IMR-90 (cell line): ENCODE data around the gene CRYBA1. TPM values are rescaled to one million over a fixed set of nuclear protein-coding genes. Genes with fewer than 3 reads are reported as not detected.

Experiments
- ATAC-seq: fragments of 200-7000 bp; cut with Tn5 transposase; 2 replicates; pipeline ENCODE4 v1.9.1; 2020; ENCODE audit warnings: low read depth, mild to moderate bottlenecking, moderate library complexity
- BruUV-seq: library from RNA; stranded (reverse); fragments of 400-500 nt; replicated peaks from 2 replicates; lab custom pipeline; 2021; lab: Mats Ljungman, UMichigan
- CTCF ChIA-PET: fragments of 300-600 bp; formaldehyde crosslinking; extraction: SDS; loops from one replicate; lab custom pipeline; 2021; ENCODE audit warnings: antibody characterized with exemption; lab: Yijun Ruan, JAX
- POLR2A ChIA-PET: fragments of 300-600 bp; sonication (Branson Sonifier 250); formaldehyde crosslinking; loops from one replicate; lab custom pipeline; 2022; ENCODE audit warnings: antibody characterized with exemption; ENCODE audit not compliant: unreplicated experiment; lab: Charles Lee
- DNase-seq: peaks from one replicate; pipeline ENCODE4 v3.0.0; 2013
- H2AFZ ChIP-seq: replicated peaks from 2 replicates; pipeline ENCODE3; 2013; ENCODE audit warnings: low read length, mild to moderate bottlenecking; ENCODE audit not compliant: poor library complexity
- H2AK5ac ChIP-seq: 2 replicates; pipeline ENCODE4 v1.6.1; 2013; ENCODE audit warnings: low read depth, low read length, inconsistent platforms
- H2AK9ac ChIP-seq: replicated peaks from 2 replicates; pipeline ENCODE3; 2013; ENCODE audit warnings: mild to moderate bottlenecking, low read depth, low read length, moderate library complexity; ENCODE audit not compliant: poor library complexity
- H2BK120ac ChIP-seq: 2 replicates; pipeline ENCODE4 v1.6.1; 2013; ENCODE audit warnings: low read depth, low read length, inconsistent platforms
- H2BK15ac ChIP-seq: 3 replicates; pipeline ENCODE4 v1.6.1; 2013; ENCODE audit warnings: low read depth, low read length, inconsistent platforms
- H2BK20ac ChIP-seq: 2 replicates; pipeline ENCODE4 v1.6.1; 2013; ENCODE audit warnings: low read depth, mild to moderate bottlenecking, inconsistent platforms, low read length, moderate library complexity
- H2BK5ac ChIP-seq: 2 replicates; pipeline ENCODE4 v1.6.1; 2013; ENCODE audit warnings: mild to moderate bottlenecking, low read depth, low read length, inconsistent platforms; ENCODE audit not compliant: poor library complexity, severe bottlenecking
- H3K14ac ChIP-seq: replicated peaks from 2 replicates; pipeline ENCODE4 v1.6.1; 2013; ENCODE audit warnings: low read depth, low read length, inconsistent platforms
- H3K18ac ChIP-seq: 2 replicates; pipeline ENCODE4 v1.6.1; 2013; ENCODE audit warnings: low read depth, low read length, control low read depth
- H3K23ac ChIP-seq: 2 replicates; pipeline ENCODE4 v1.6.1; 2013; ENCODE audit warnings: low read depth, low read length, inconsistent platforms
- H3K27ac ChIP-seq: 2 replicates; pipeline ENCODE4 v1.5.1; 2013; ENCODE audit warnings: mild to moderate bottlenecking, control low read depth, low read length; ENCODE audit not compliant: insufficient read depth
- H3K27me3 ChIP-seq: 2 replicates; pipeline ENCODE4 v1.6.1; 2013; ENCODE audit warnings: low read length; ENCODE audit not compliant: control insufficient read depth, insufficient read depth
- H3K36me3 ChIP-seq: 2 replicates; pipeline ENCODE4 v1.6.1; 2013; ENCODE audit warnings: low read length, mixed read lengths; ENCODE audit not compliant: control insufficient read depth, insufficient read depth
- H3K4ac ChIP-seq: 2 replicates; pipeline ENCODE4 v1.6.1; 2013; ENCODE audit warnings: low read depth, low read length, inconsistent platforms
- H3K4me1 ChIP-seq: 2 replicates; pipeline ENCODE4 v1.6.1; 2013; ENCODE audit warnings: low read length, mixed read lengths; ENCODE audit not compliant: control insufficient read depth, insufficient read depth
- H3K4me2 ChIP-seq: 2 replicates; pipeline ENCODE4 v1.6.1; 2013; ENCODE audit warnings: low read depth, mild to moderate bottlenecking, control low read depth, low read length, moderate library complexity
- H3K4me3 ChIP-seq: 2 replicates; pipeline ENCODE4 v1.5.1; 2013; ENCODE audit warnings: low read depth, mild to moderate bottlenecking, control low read depth, low read length, moderate library complexity; ENCODE audit not compliant: insufficient read depth
- H3K56ac ChIP-seq: 2 replicates; pipeline ENCODE4 v1.6.1; 2013; ENCODE audit warnings: low read length, inconsistent platforms; ENCODE audit not compliant: insufficient read depth; ENCODE audit errors: extremely low read depth
- H3K79me1 ChIP-seq, 2 experiments: 2 replicates each; pipeline ENCODE4 v1.6.1; 2013; ENCODE audit warnings: low read length in 2 of 2, inconsistent platforms in 1 of 2, low read depth in 1 of 2
- H3K9ac ChIP-seq: 2 replicates; pipeline ENCODE4 v1.6.1; 2013; ENCODE audit warnings: low read depth, low read length, control low read depth
- H3K9me1 ChIP-seq: 2 replicates; pipeline ENCODE4 v1.6.1; 2013; ENCODE audit warnings: low read length, inconsistent platforms; ENCODE audit not compliant: insufficient read depth
- H3K9me3 ChIP-seq: 2 replicates; pipeline ENCODE4 v1.6.1; 2013; ENCODE audit warnings: low read length; ENCODE audit not compliant: control insufficient read depth, insufficient read depth
- H4K20me1 ChIP-seq: 2 replicates; pipeline ENCODE4 v1.6.1; 2013; ENCODE audit warnings: low read length, inconsistent platforms; ENCODE audit not compliant: insufficient read depth
- H4K5ac ChIP-seq: 2 replicates; pipeline ENCODE4 v1.6.1; 2013; ENCODE audit warnings: mild to moderate bottlenecking, low read depth, low read length, control low read depth
- H4K8ac ChIP-seq, 2 experiments: 2 replicates each; pipeline ENCODE4 v1.6.1; 2013; ENCODE audit warnings: low read depth in 2 of 2, low read length in 2 of 2, control low read depth in 1 of 2, inconsistent platforms in 1 of 2
- H4K91ac ChIP-seq: 2 replicates; pipeline ENCODE4 v1.6.1; 2013; ENCODE audit warnings: low read depth, low read length, inconsistent platforms; ENCODE audit not compliant: insufficient read depth
- BHLHE40 ChIP-seq: fragments of 150-350 bp; IDR thresholded peaks from 2 replicates; pipeline ENCODE4 v1.6.1; 2016; ENCODE audit warnings: mild to moderate bottlenecking, low read depth, low read length
- CEBPB ChIP-seq: IDR thresholded peaks from 2 replicates; pipeline ENCODE4 v1.6.1; 2012; ENCODE audit warnings: low read depth, low read length, improper control_type of control experiment
- CHD1 ChIP-seq: IDR thresholded peaks from 2 replicates; pipeline ENCODE4 v1.6.1; 2012; ENCODE audit warnings: low read depth, low read length, improper control_type of control experiment
- FOS ChIP-seq: fragments of 150-350 bp; IDR thresholded peaks from 2 replicates; pipeline ENCODE4 v1.6.1; 2016; ENCODE audit warnings: low read depth, low read length
- MAFK ChIP-seq: IDR thresholded peaks from 2 replicates; pipeline ENCODE4 v1.6.1; 2012; ENCODE audit warnings: low read depth, low read length, improper control_type of control experiment
- MXI1 ChIP-seq: IDR thresholded peaks from 2 replicates; pipeline ENCODE4 v1.6.1; 2012; ENCODE audit warnings: low read depth, mild to moderate bottlenecking, low read length, moderate library complexity, borderline replicate concordance
- NFE2L2 ChIP-seq: fragments of 150-350 bp; IDR thresholded peaks from 2 replicates; pipeline ENCODE4 v1.6.1; 2016; ENCODE audit warnings: low read depth, mild to moderate bottlenecking, low read length
- POLR2A ChIP-seq: IDR thresholded peaks from 2 replicates; pipeline ENCODE4 v1.6.1; 2012; ENCODE audit warnings: mild to moderate bottlenecking, low read depth, low read length
- RAD21 ChIP-seq: IDR thresholded peaks from 2 replicates; pipeline ENCODE4 v1.6.1; 2012; ENCODE audit warnings: low read length, improper control_type of control experiment
- RCOR1 ChIP-seq: IDR thresholded peaks from 2 replicates; pipeline ENCODE4 v1.6.1; 2012; ENCODE audit warnings: mild to moderate bottlenecking, low read length, improper control_type of control experiment; ENCODE audit not compliant: insufficient replicate concordance
- RFX5 ChIP-seq: IDR thresholded peaks from 2 replicates; pipeline ENCODE4 v1.8.0; 2012; ENCODE audit warnings: low read depth, mild to moderate bottlenecking, low read length, moderate library complexity
- WGBS, 2 experiments: methylation state at CpG; one replicate each; pipeline versions ENCODE4 v1.1.5 to v1.1.7; 2013; ENCODE audit warnings: missing lambda C conversion rate in 2 of 2; ENCODE audit not compliant: insufficient read length in 1 of 2; ENCODE audit errors: extremely low coverage in 2 of 2; 5-methylcytosine and 5-hydroxymethylcytosine counted together
- dilution Hi-C: fragments of 300-500 bp; cut with HindIII; formaldehyde crosslinking; loops from one replicate; pipeline ENCODE4 v1.14.3; 2018; ENCODE audit warnings: low sequenced_read_pairs; ENCODE audit not compliant: unreplicated experiment
- in situ Hi-C: fragments of 300-500 bp; cut with MboI; formaldehyde crosslinking; loops from 3 replicates; pipeline ENCODE4 v1.14.3; 2019; ENCODE audit warnings: low sequenced_read_pairs, inconsistent platforms, mixed read lengths
- intact Hi-C: fragments of 100-400 bp; cut with micrococcal nuclease; formaldehyde crosslinking; loops from 2 replicates; pipeline ENCODE4 v1.10.0; 2022
- polyA plus RNA-seq, 3 experiments: library from polyadenylated mRNA; depleted of rRNA; stranded (reverse); fragments of >200 nt; gene quantifications; 2 replicates each; pipeline ENCODE4 v1.2.3, GENCODE V29; 2012; ENCODE audit warnings: low replicate concordance in 1 of 3
- total RNA-seq: library from RNA; depleted of rRNA; stranded (reverse); fragments of >200 nt; gene quantifications from 2 replicates; pipeline ENCODE4 v1.2.3, GENCODE V29; 2012
- TF ChIP-seq, protein P1 (sequence below): fragments of 150-350 bp; IDR thresholded peaks from 2 replicates; pipeline ENCODE4 v1.6.1; 2017; ENCODE audit warnings: mild to moderate bottlenecking, antibody characterized with exemption, low read length, low read depth
- TF ChIP-seq, protein P2 (sequence below): conservative IDR thresholded peaks from 2 replicates; pipeline ENCODE4 v1.5.1; 2012; ENCODE audit warnings: mild to moderate bottlenecking, low read depth, low read length, improper control_type of control experiment

CRYBA1 gene
- total and polyA plus RNA-seq, 2 of the 4 experiments (the other 2 are of a cell fraction) = not detected

DNA sequence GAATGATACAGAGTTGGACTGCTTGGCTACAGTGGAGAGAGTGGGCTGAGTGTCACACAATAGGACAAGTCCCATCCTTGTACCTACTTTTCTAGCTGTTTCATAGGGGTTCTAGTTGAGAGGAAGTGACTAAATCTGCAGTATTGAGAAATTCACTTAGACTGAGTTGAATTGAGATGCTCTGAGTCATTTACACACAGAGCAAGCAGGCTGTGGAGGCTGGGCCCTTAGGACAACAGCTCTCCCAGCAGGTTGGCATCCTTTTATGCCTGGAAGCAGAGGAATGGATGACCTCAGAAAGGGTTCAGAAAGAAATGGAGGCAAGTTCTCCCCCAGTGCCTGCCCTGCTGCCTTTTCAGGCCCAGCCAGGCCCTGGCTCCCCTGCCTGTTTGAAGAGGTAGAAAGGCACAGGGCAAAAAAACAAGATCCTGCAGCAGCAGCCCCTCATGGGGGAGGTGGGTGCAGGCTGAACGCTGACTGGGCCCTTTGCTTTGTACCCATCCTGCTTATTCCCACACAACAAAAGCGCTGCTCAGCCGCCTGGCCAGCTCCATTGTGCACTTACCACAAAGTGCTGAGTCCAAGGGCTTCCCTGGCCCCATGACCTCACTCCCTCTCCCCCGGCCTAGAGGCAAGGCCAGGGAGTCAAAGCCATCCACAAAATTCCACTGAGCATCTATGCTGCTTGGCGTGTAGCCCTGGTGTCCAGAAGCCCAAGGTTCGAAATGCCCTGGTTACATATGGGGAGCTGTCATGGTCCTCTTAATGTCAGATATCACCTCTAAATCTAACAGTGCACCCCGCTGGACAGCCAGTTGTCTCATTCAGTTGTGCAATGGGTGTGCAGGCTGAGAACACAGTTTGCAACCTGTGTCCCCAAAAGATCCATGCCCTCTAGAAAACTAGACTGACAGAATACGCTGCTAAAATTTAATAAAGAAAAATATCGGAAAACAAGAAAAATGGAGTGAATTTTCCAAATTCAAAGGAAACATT is 5.4 kb upstream of the CRYBA1 start:
- peak overlapping the region; percentile 94 for H3K4ac ChIP-seq
- H3K4me3 ChIP-seq = no peak overlapping the region
- peak overlapping the region; percentile 97 for H4K91ac ChIP-seq
- no TSS peak for BruUV-seq
- no peaks in the 10 kb centered on the region for H4K20me1 ChIP-seq
- H2BK15ac ChIP-seq = peak overlapping the region; percentile 97
- peak; percentile 90 for ATAC-seq
- peaks cover 25% of the 10 kb centered on the region for H3K9me1 ChIP-seq
- H4K5ac ChIP-seq = peak overlapping the region; percentile 51
- WGBS, 2 experiments = no CpG with 5 or more reads among the region's 9 CpGs
- DNase-seq = peak; percentile 98
- H2AK5ac ChIP-seq = peak overlapping the region; percentile 92
- peak overlapping the region; percentile 67 for H3K23ac ChIP-seq
- ChIA-PET POLR2A (interaction anchor here (1.0 kb wide), 1 partner anchor 96 kb away, joined by 5 read pairs; no protein-coding TSS in a partner anchor), CTCF (interaction anchor here (0.9 to 3.0 kb wide), 7 partner anchors 9 to 129 kb away, joined by 3 to 15 read pairs (median 3); no protein-coding TSS in a partner anchor)
- H3K18ac ChIP-seq = peak overlapping the region; percentile 68
- H2AK9ac ChIP-seq = peak overlapping the region; percentile 94
- intact Hi-C loops (no loop called here), in situ Hi-C loops (no loop called here), dilution Hi-C loops (no loop called here)
- no peaks in the 10 kb centered on the region for H3K9me3 ChIP-seq
- H2BK120ac ChIP-seq = peak overlapping the region; percentile 96
- no peaks in the 10 kb centered on the region for H3K36me3 ChIP-seq
- peak overlapping the region; percentile 35 for H3K9ac ChIP-seq
- peak overlapping the region; percentile 70 for H3K14ac ChIP-seq
- no peaks in the 10 kb centered on the region for H3K27me3 ChIP-seq
- peak overlapping the region; percentile 47 for H3K4me2 ChIP-seq
- peaks cover 25% of the 10 kb centered on the region for H3K4me1 ChIP-seq
- H2BK20ac ChIP-seq = peak overlapping the region; percentile 98
- peak overlapping the region; percentile 62 to 96 for H4K8ac ChIP-seq
- H2BK5ac ChIP-seq = peak overlapping the region; percentile 99
- peak overlapping the region; percentile 78 for H3K56ac ChIP-seq
- peaks cover 3 to 34% of the 10 kb centered on the region in 2 experiments; a peak in 3 of 4 replicates for H3K79me1 ChIP-seq
- peak overlapping the region; percentile 91 for H2AFZ ChIP-seq
- H3K27ac ChIP-seq = peak overlapping the region; percentile 97
- TF ChIP-seq CEBPB (peak; percentile 98), CHD1 (no peak), RAD21 (peak; percentile 14; the same call in 1 of the 2 replicates), POLR2A (no peak), BHLHE40 (no peak), RFX5 (no peak), RCOR1 (peak; percentile 75), MXI1 (no peak), FOS (peak; percentile 91), NFE2L2 (peak; percentile 33; the same call in 1 of the 2 replicates), MAFK (no peak)
- TF ChIP-seq, protein P1, sequence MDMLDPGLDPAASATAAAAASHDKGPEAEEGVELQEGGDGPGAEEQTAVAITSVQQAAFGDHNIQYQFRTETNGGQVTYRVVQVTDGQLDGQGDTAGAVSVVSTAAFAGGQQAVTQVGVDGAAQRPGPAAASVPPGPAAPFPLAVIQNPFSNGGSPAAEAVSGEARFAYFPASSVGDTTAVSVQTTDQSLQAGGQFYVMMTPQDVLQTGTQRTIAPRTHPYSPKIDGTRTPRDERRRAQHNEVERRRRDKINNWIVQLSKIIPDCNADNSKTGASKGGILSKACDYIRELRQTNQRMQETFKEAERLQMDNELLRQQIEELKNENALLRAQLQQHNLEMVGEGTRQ = no peak
- TF ChIP-seq, protein P2, sequence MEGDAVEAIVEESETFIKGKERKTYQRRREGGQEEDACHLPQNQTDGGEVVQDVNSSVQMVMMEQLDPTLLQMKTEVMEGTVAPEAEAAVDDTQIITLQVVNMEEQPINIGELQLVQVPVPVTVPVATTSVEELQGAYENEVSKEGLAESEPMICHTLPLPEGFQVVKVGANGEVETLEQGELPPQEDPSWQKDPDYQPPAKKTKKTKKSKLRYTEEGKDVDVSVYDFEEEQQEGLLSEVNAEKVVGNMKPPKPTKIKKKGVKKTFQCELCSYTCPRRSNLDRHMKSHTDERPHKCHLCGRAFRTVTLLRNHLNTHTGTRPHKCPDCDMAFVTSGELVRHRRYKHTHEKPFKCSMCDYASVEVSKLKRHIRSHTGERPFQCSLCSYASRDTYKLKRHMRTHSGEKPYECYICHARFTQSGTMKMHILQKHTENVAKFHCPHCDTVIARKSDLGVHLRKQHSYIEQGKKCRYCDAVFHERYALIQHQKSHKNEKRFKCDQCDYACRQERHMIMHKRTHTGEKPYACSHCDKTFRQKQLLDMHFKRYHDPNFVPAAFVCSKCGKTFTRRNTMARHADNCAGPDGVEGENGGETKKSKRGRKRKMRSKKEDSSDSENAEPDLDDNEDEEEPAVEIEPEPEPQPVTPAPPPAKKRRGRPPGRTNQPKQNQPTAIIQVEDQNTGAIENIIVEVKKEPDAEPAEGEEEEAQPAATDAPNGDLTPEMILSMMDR = 0 out of 2 replicates have a peak, but pooled peaks have one; percentile 18
